ENCODE results near the gene TTC16.
"Not testable (repeated sequence)": the region's sequence is repeated elsewhere in the genome, so short reads cannot be mapped to it uniquely, and the experiment has no call there.

TTC16 gene

GRCh38 chr9:127746959-127747569 is 31.2 kb downstream of the TTC16 start:
- no peak for DNase-seq

GRCh38 chr9:127749090-127749787 is 33.4 kb downstream of the TTC16 start:
- DNase-seq = no peak

DNA sequence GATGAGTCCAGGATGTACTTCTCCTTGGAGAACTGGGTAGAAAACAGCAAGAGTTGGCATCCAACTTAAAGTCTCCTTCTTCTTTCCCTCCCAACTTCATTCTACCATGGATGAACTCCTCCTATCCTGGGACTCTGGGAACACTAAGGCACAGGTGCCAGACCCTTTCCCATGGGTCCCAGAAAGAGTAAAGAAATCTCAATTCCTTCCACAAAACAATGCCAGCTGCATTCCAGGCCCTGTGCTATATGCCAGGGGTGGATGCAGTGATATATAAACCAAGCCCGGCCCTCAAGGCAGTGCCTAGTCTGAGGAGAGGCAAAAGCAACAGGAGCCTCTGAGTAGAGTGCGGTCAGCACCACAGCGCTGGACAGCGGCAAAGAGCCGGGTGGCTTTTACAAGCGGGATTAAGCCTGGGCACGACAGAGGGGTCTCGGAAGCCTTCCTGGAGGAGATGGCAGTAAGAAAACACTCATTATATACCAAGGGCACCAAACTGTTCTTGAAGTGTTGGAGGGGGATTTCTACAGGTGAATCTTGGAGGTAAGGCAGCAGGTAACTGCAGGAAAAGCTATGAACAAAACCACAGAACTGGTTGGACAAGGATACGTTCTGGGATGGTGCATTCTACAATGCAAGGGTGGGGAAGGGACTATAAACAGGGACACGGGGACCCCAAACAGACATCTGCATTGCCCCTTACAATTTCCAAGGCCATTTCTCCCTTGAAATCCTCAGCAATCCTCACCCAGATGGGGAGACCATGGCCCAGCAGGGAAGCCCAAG is 35.6 kb downstream of the TTC16 start:
- no peak for DNase-seq

- DNase-seq = no peak
Observed at GRCh38 chr9:127753148-127753547, 37.3 kb downstream of the TTC16 start.

DNA sequence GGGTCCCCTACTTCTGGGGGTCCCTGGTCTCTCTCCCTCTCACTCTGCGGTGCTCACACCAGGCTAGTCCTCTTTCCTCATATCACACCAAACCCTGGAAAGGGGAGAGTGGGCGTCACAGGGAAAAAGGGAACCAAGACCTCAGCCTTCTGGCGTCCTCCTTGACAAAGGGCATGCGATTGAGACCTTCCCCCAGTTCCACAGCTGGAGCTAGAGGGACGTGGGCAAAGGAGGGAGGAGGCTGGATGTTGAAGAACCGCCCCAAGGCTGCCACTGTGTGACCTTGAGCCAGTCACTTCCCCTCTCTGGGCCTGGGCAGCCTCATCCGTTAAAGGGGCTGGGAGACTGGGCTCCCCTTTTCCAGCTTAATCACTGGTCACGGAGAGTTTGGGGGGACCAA is 37.7 kb downstream of the TTC16 start:
- no peak for DNase-seq

- no peak for DNase-seq
Observed at GRCh38 chr9:127754099-127755060, 38.5 kb downstream of the TTC16 start.

- DNase-seq = no peak
Observed at GRCh38 chr9:127755061-127756060, 39.5 kb downstream of the TTC16 start.

- DNase-seq = no peak
Observed at GRCh38 chr9:127756233-127756632, 40.4 kb downstream of the TTC16 start.

GRCh38 chr9:127756776-127757175 is 40.9 kb downstream of the TTC16 start:
- DNase-seq = not testable (repeated sequence)

GRCh38 chr9:127758843-127759242 is 43.0 kb downstream of the TTC16 start:
- DNase-seq = no peak

- DNase-seq = no peak
Observed at GRCh38 chr9:127761061-127761460, 45.2 kb downstream of the TTC16 start.

- no peak for DNase-seq
Observed at GRCh38 chr9:127761491-127761956, 45.6 kb downstream of the TTC16 start.

DNA sequence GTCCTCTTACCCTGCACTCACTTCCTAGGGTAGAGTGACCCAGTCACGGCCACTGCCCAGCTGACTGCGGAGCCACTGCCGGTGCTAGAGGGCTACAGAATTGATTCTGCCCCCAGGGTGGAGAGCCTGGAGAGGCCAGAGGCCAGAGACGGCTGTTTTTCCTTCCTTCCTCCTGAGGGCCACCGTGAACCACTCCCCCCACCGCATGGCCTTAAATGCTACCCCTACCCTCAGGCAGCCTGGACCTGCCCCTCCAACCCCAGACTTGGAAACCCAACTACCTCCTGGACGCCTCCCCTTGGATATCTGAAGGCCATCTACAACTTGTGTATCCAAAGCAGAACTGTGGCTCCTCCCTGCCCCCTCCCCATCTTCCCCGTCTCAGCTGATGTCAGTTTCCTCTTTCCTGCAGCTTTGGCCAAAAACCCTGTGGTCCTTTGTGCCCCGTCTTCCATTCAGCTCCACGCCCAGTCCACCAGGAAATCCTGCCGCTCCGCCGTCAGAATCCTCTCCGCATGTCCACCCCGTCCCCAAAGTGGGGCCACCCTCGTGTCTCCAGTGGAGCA is 46.3 kb downstream of the TTC16 start:
- no peak for DNase-seq

GRCh38 chr9:127763918-127764384 is 48.1 kb downstream of the TTC16 start:
- no peak for DNase-seq

GRCh38 chr9:127765418-127765817 is 49.5 kb downstream of the TTC16 start:
- DNase-seq = no peak

DNA sequence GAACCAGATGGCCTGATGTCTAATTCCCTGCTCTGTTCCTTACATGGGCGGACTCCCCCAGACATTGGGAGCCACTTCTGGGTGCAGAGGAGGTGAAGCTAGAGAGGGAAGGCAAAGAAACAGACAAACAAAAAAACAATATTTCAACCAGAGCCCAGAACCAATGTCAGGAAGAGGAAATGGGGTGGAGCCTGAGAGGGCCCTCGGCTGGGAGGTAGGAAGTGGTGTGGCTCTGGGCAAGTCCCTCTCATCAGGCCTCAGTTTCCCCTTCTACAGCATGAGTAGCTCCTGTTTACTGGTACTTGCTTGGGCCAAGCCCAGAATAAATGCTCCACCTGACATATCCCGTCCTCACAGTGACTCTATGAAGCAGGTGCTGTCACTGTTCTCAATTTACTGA is 51.5 kb downstream of the TTC16 start:
- no peak for DNase-seq

DNA sequence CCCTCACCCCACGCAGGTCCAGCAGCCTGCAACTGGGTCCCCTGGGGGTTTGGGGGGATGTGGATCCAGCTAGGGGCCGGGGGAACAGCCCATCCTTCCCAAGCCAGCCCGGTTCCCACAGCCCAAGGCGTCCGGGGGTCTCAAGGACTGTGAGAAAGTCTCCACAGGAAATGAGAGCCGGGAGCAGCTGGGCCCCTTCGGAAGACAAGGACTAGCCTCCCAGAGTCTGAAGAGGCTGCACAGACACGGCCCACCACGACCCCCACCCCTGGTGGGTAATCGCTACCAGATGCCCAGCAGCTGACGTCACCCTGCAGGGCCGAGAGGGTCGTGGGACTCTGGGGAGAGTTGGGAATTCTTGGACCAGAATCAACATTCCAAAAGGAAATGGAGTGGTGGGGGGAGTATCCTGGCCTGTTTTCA is 52.0 kb downstream of the TTC16 start:
- DNase-seq = no peak

- DNase-seq = no peak
Observed at GRCh38 chr9:127768698-127769097, 52.8 kb downstream of the TTC16 start.

DNA sequence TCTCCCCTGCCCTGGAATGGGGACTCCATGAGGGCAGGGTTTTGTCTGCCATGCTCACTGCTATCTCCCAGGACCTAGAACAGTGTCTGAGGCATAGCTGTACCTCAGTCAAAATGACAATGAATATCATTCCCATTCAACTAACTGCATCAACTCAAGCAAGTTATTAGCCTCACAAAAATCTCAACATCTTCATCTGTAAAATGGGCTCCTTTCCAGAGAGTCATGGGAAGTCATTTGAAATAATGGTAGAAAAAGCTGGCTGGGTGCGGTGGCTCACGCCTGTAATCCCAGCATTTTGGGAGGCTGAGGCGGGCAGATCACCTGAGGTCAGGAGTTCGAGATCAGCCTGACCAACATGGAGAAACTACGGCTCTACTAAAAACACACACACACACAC is 53.2 kb downstream of the TTC16 start:
- DNase-seq = no peak

GRCh38 chr9:127769929-127770582 is 54.2 kb downstream of the TTC16 start:
- no peak for DNase-seq

- no peak for DNase-seq
Observed at GRCh38 chr9:127770583-127770904, 54.7 kb downstream of the TTC16 start.

Data from NCI-H1092 (cell line).